Measurements from ENCODE around the gene SH3RF1. TPM values are rescaled to one million over a fixed set of nuclear protein-coding genes. Genes with fewer than 3 reads are reported as not detected.

SH3RF1 gene
- total and polyA plus RNA-seq, 2 of the 13 experiments (the other 11 are each of a cell fraction or from before 2014, with no cell fraction given) = 3.1 to 3.2 TPM

- Histone ChIP-seq H3K27me3 (ENCODE audit: control insufficient read depth in 1 of 2, insufficient read depth in 2 of 2, low read length in 2 of 2) (no peaks in the 10 kb centered on the region), H3K4me2 (ENCODE audit: low read depth, low read length) (no peak overlapping the region), H3K4me3 (replicated peaks in 1 of 3; ENCODE audit: insufficient read depth in 1 of 3, low read depth in 2 of 3, low read length in 3 of 3) (no peak overlapping the region), H3K79me2 (ENCODE audit: insufficient read depth, low read length) (no peaks in the 10 kb centered on the region), H3K27ac (ENCODE audit: extremely low read length, insufficient read depth, low read length) (no peak overlapping the region), H3K9me3 (ENCODE audit: low read length) (no peaks in the 10 kb centered on the region), H3K36me3 (replicated peaks in 1 of 2; ENCODE audit: control insufficient read depth in 1 of 2, insufficient read depth in 2 of 2, low read length in 2 of 2) (peaks cover 7 to 16% of the 10 kb centered on the region in 2 experiments; a peak in 3 of 5 replicates), H3K9ac (ENCODE audit: insufficient read depth, low read depth, low read length) (no peak overlapping the region), H4K20me1 (ENCODE audit: insufficient read depth, low read length) (no peaks in the 10 kb centered on the region), H2AFZ (ENCODE audit: low read length) (no peak overlapping the region), H3K4me1 (ENCODE audit: insufficient read depth, low read length) (peaks cover 5% of the 10 kb centered on the region; the same call in 1 of the 2 replicates)
- DNase-seq (ENCODE audit: low spot score) (no peak), FAIRE-seq (no peak), ATAC-seq (no peak)
- POLR2A ChIA-PET = no interaction called here
- CTCF ChIA-PET (ENCODE audit: low intra/inter-chr PET ratio, low total read pairs) = no interaction called here
- 90% methylated on average over 4 of the region's 4 CpGs for WGBS (ENCODE audit: low lambda C conversion rate)
- no TSS peak for BruUV-seq (replicated peaks)
- intact Hi-C loops (cut with micrococcal nuclease; ENCODE audit: unreplicated experiment) = no loop called here
- in situ Hi-C loops (cut with HindIII; ENCODE audit: extremely low pct_ligation_motif_present, low pct_unique_long_range_greater_than_20kb) = no loop called here
- TF ChIP-seq TEAD3 (CRISPR knock-in tag; optimal IDR thresholded peaks at IDR 0.05; ENCODE audit: borderline replicate concordance) (no peak), ZNF256 (CRISPR knock-in tag; conservative IDR thresholded peaks at IDR 0.05) (no peak), SKIL (CRISPR knock-in tag; IDR thresholded peaks at IDR 0.05; ENCODE audit: borderline replicate concordance) (no peak), ZNF709 (CRISPR knock-in tag; IDR thresholded peaks at IDR 0.05) (no peak), TMF1 (CRISPR knock-in tag; IDR thresholded peaks at IDR 0.05; ENCODE audit: low read depth) (no peak), CBFB (CRISPR knock-in tag; IDR thresholded peaks at IDR 0.05) (no peak), NFAT5 (CRISPR knock-in tag; IDR thresholded peaks at IDR 0.05) (no peak), ZNF639 (CRISPR knock-in tag; conservative IDR thresholded peaks at IDR 0.05) (no peak), ZNF766 (CRISPR knock-in tag; IDR thresholded peaks at IDR 0.05; ENCODE audit: borderline replicate concordance) (no peak), ZBTB7A (CRISPR knock-in tag; IDR thresholded peaks at IDR 0.05) (no peak)
Observed at GRCh38 chr4:169115897-169116254, 154.9 kb downstream of the SH3RF1 start.

All from HepG2 (cell line).